Measurements from ENCODE around the gene GOLGA6C.
"Not testable (repeated sequence)": the region's sequence is repeated elsewhere in the genome, so short reads cannot be mapped to it uniquely, and the experiment has no call there.

GRCh38 chr15:75251343-75251742 lies 6.8 kb upstream of the GOLGA6C start:
- not testable (repeated sequence) for TF ChIP-seq POLR2AphosphoS5 (IDR thresholded peaks at IDR 0.05; ENCODE audit: borderline replicate concordance, low read depth, low read length); FOXP2 (optimal IDR thresholded peaks at IDR 0.05; ENCODE audit: control extremely low read depth, extremely low read length, insufficient read depth); EZH2 (IDR thresholded peaks at IDR 0.05)
